GM23338 (cell line): Measurements from ENCODE around the gene DLGAP4. TPM values are rescaled to one million over a fixed set of nuclear protein-coding genes. Genes with fewer than 3 reads are reported as not detected.

ENCODE experiments used
- ATAC-seq: fragments of 200-7000 bp; cut with Tn5 transposase; 3 replicates; pipeline ENCODE4 v1.9.1; 2020
- DNase-seq: peaks from one replicate; pipeline ENCODE4 v3.0.0-alpha.2; 2015; ENCODE audit warnings: low spot score
- H2AFZ ChIP-seq: fragments of 200-600 bp; sonication (generic); 2 replicates; pipeline ENCODE4 v1.8.0; 2016; ENCODE audit warnings: antibody characterized with exemption, mild to moderate bottlenecking, moderate library complexity
- H3F3A ChIP-seq: fragments of 200-600 bp; sonication (generic); replicated peaks from 2 replicates; pipeline ENCODE4 v1.8.0; 2017; ENCODE audit warnings: antibody characterized with exemption, mixed run types, low read depth
- H3K27ac ChIP-seq: fragments of 200-600 bp; sonication (generic); 2 replicates; pipeline ENCODE4 v1.6.1; 2016; ENCODE audit warnings: low read depth
- H3K27me3 ChIP-seq: fragments of 200-600 bp; sonication (generic); 2 replicates; pipeline ENCODE4 v1.8.0; 2016; ENCODE audit warnings: mild to moderate bottlenecking, mixed run types, moderate library complexity; ENCODE audit not compliant: insufficient read depth
- H3K36me3 ChIP-seq: fragments of 200-600 bp; sonication (generic); 2 replicates; pipeline ENCODE4 v1.8.0; 2016; ENCODE audit warnings: mild to moderate bottlenecking; ENCODE audit not compliant: insufficient read depth
- H3K4me1 ChIP-seq: fragments of 200-600 bp; sonication (generic); 2 replicates; pipeline ENCODE4 v1.8.0; 2016; ENCODE audit warnings: mild to moderate bottlenecking, moderate library complexity; ENCODE audit not compliant: insufficient read depth
- H3K4me2 ChIP-seq: fragments of 200-600 bp; sonication (generic); 2 replicates; pipeline ENCODE4 v1.7.1; 2017; ENCODE audit warnings: mixed run types
- H3K4me3 ChIP-seq: fragments of 200-600 bp; sonication (generic); 2 replicates; pipeline ENCODE4 v1.6.1; 2016; ENCODE audit warnings: mixed run types
- H3K79me2 ChIP-seq: fragments of 200-600 bp; sonication (generic); replicated peaks from 2 replicates; pipeline ENCODE4 v1.8.0; 2017; ENCODE audit warnings: mild to moderate bottlenecking; ENCODE audit not compliant: insufficient read depth
- H3K9me2 ChIP-seq: fragments of 200-600 bp; sonication (generic); 2 replicates; pipeline ENCODE4 v1.8.0; 2017; ENCODE audit not compliant: insufficient read depth
- H4K20me1 ChIP-seq: fragments of 200-600 bp; sonication (generic); replicated peaks from 2 replicates; pipeline ENCODE4 v1.8.0; 2017; ENCODE audit warnings: mild to moderate bottlenecking; ENCODE audit not compliant: insufficient read depth
- H3K27ac Mint-ChIP-seq: 2 replicates; pipeline ENCODE4 v1.8.0; 2020; ENCODE audit warnings: inconsistent platforms, mild to moderate bottlenecking, moderate library complexity, mixed read lengths
- H3K27me3 Mint-ChIP-seq: 3 replicates; pipeline ENCODE4 v1.8.0; 2022; ENCODE audit warnings: low read depth, mild to moderate bottlenecking, moderate library complexity, mixed read lengths, inconsistent platforms; ENCODE audit not compliant: insufficient read depth, poor library complexity
- H3K36me3 Mint-ChIP-seq: 3 replicates; pipeline ENCODE4 v1.8.0; 2021; ENCODE audit warnings: low read depth, mild to moderate bottlenecking, inconsistent platforms, moderate library complexity, mixed read lengths
- H3K4me1 Mint-ChIP-seq: 3 replicates; pipeline ENCODE4 v1.8.0; 2020; ENCODE audit warnings: mild to moderate bottlenecking, inconsistent platforms, mixed read lengths
- H3K4me3 Mint-ChIP-seq: 3 replicates; pipeline ENCODE4 v1.8.0; 2021; ENCODE audit warnings: moderate library complexity, mild to moderate bottlenecking, inconsistent platforms, mixed read lengths
- H3K9me3 Mint-ChIP-seq: 3 replicates; pipeline ENCODE4 v1.8.0; 2020; ENCODE audit warnings: moderate library complexity, mild to moderate bottlenecking, inconsistent platforms, mixed read lengths
- CREB1 ChIP-seq: fragments of 250-450 bp; sonication (Bioruptor Pico); IDR thresholded peaks from 2 replicates; pipeline ENCODE4 v1.5.0; 2020; ENCODE audit warnings: low read depth, mild to moderate bottlenecking, moderate library complexity
- CTCF ChIP-seq, 2 experiments: fragments of 200-600 bp in 1 of 2; sonication (generic) in 1 of 2; conservative IDR thresholded peaks; 2 replicates each; pipeline versions ENCODE4 v1.5.1 to v1.6.1; 2016 to 2017; ENCODE audit warnings: antibody characterized with exemption in 2 of 2, low read depth in 2 of 2, mild to moderate bottlenecking in 2 of 2, moderate library complexity in 1 of 2
- ETS1 ChIP-seq: IDR thresholded peaks from 2 replicates; pipeline ENCODE4 v1.6.1; 2016; ENCODE audit warnings: antibody characterized with exemption
- EZH2 ChIP-seq: fragments of 200-600 bp; sonication (generic); IDR thresholded peaks from one replicate; pipeline ENCODE4 v1.8.0; 2017; ENCODE audit warnings: antibody characterized with exemption, mild to moderate bottlenecking, low read depth; ENCODE audit not compliant: unreplicated experiment
- EZH2phosphoT487 ChIP-seq: fragments of 200-600 bp; sonication (generic); IDR thresholded peaks from one replicate; pipeline ENCODE4 v1.8.1; 2018; ENCODE audit warnings: antibody characterized with exemption; ENCODE audit not compliant: unreplicated experiment
- JUNB ChIP-seq: IDR thresholded peaks from one replicate; pipeline ENCODE4 v1.6.1; 2016; ENCODE audit warnings: antibody characterized with exemption; ENCODE audit not compliant: unreplicated experiment
- NANOG ChIP-seq: IDR thresholded peaks from 2 replicates; pipeline ENCODE4 v1.6.1; 2016; ENCODE audit warnings: antibody characterized with exemption, borderline replicate concordance
- POLR2AphosphoS5 ChIP-seq: IDR thresholded peaks from 2 replicates; pipeline ENCODE4 v1.6.1; 2016; ENCODE audit warnings: antibody characterized with exemption, low read depth
- REST ChIP-seq: IDR thresholded peaks from one replicate; pipeline ENCODE4 v1.6.1; 2018; ENCODE audit warnings: antibody characterized with exemption; ENCODE audit not compliant: unreplicated experiment
- STAT1 ChIP-seq: IDR thresholded peaks from one replicate; pipeline ENCODE4 v1.6.1; 2016; ENCODE audit warnings: antibody characterized with exemption; ENCODE audit not compliant: unreplicated experiment
- ZNF114 ChIP-seq: fragments of 250-450 bp; sonication (Bioruptor Pico); IDR thresholded peaks from 2 replicates; pipeline ENCODE4 v1.5.0; 2020; ENCODE audit warnings: mild to moderate bottlenecking, moderate library complexity
- ZNF331 ChIP-seq: fragments of 250-450 bp; sonication (Bioruptor Pico); IDR thresholded peaks from 2 replicates; pipeline ENCODE4 v1.5.0; 2020; ENCODE audit warnings: low read depth, mild to moderate bottlenecking, moderate library complexity
- ZNF462 ChIP-seq: fragments of 250-450 bp; sonication (Bioruptor Pico); IDR thresholded peaks from 2 replicates; pipeline ENCODE4 v1.5.0; 2020; ENCODE audit warnings: mild to moderate bottlenecking, moderate library complexity
- polyA plus RNA-seq: library from polyadenylated mRNA; unstranded; fragments of >200 nt; fragmentation: Nextera tagmentation; extraction: Ambion mirVana; gene quantifications from 2 replicates; pipeline ENCODE4 v1.2.1, GENCODE V29; 2016
- total RNA-seq: library from RNA; depleted of rRNA; stranded (reverse); fragments of >200 nt; shearing (Covaris generic); gene quantifications from 2 replicates; pipeline ENCODE4 v1.2.3, GENCODE V29; 2014

Gene DLGAP4
- total and polyA plus RNA-seq, 2 experiments from 2014 or later = 46.1 to 52.2 TPM

GRCh38 chr20:36460648-36461599, 154.8 kb downstream of the DLGAP4 start:
- TF ChIP-seq EZH2 (no peak), CREB1 (CRISPR knock-in tag) (peak; percentile 60), ZNF462 (CRISPR knock-in tag) (no peak), ETS1 (no peak), CTCF (conservative IDR thresholded peaks at IDR 0.05; ENCODE audit: low read depth in 2 of 2) (no peak), ZNF114 (CRISPR knock-in tag) (no peak), REST (no peak), EZH2phosphoT487 (no peak), STAT1 (no peak), POLR2AphosphoS5 (peak; percentile 70), ZNF331 (CRISPR knock-in tag) (no peak), NANOG (no peak), JUNB (no peak)
- Mint-ChIP-seq H3K4me3 (peak overlapping the region; percentile 56), H3K27me3 (peaks cover 36% of the 10 kb centered on the region), H3K27ac (peak overlapping the region; percentile 94), H3K36me3 (peaks cover 7% of the 10 kb centered on the region; the same call in 1 of the 3 replicates), H3K9me3 (no peaks in the 10 kb centered on the region), H3K4me1 (peaks cover 31% of the 10 kb centered on the region)
- peak overlapping the region; percentile 51 for H3K4me3 ChIP-seq
- peak; percentile 97 for DNase-seq
- peaks cover 26% of the 10 kb centered on the region for H4K20me1 ChIP-seq
- H3F3A ChIP-seq = peaks cover 20% of the 10 kb centered on the region
- H3K36me3 ChIP-seq = no peaks in the 10 kb centered on the region
- peak overlapping the region; percentile 80 for H3K4me2 ChIP-seq
- peak; percentile 69 for ATAC-seq
- no peaks in the 10 kb centered on the region for H3K27me3 ChIP-seq
- H2AFZ ChIP-seq = peak overlapping the region; percentile 96
- peak overlapping the region; percentile 98 for H3K27ac ChIP-seq
- H3K4me1 ChIP-seq = peaks cover 41% of the 10 kb centered on the region
- H3K9me2 ChIP-seq = no peaks in the 10 kb centered on the region
- peaks cover 40% of the 10 kb centered on the region for H3K79me2 ChIP-seq
